Embryonic facial prominence (tissue), 1 donor: ENCODE data around the gene CALCR.
"Not testable (repeated sequence)": the region's sequence is repeated elsewhere in the genome, so short reads cannot be mapped to it uniquely, and the experiment has no call there.

Experiments
- DNase-seq: peaks from one replicate; pipeline ENCODE4 v3.0.0-alpha.2; 2016; ENCODE audit errors: extremely low spot score

Gene CALCR

DNA sequence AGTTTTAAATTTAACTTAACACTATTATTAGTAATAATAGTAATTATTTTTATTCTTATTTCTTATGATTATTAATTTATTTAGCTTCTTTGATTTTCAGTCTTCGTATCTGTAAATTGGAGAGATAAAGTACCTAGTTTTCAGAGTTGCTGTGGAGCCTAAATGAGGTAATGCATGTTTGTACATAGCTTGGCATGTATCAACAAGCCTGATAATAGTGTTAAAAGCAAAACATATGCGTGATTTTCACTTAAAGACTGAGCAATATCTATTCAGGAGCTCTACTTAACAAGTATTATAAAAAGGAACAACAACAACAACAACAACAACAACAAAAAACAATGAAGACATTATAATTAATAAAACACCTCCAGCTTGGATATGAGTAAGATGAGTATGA lies 12.4 kb downstream of the CALCR start:
- no peak for DNase-seq

DNA sequence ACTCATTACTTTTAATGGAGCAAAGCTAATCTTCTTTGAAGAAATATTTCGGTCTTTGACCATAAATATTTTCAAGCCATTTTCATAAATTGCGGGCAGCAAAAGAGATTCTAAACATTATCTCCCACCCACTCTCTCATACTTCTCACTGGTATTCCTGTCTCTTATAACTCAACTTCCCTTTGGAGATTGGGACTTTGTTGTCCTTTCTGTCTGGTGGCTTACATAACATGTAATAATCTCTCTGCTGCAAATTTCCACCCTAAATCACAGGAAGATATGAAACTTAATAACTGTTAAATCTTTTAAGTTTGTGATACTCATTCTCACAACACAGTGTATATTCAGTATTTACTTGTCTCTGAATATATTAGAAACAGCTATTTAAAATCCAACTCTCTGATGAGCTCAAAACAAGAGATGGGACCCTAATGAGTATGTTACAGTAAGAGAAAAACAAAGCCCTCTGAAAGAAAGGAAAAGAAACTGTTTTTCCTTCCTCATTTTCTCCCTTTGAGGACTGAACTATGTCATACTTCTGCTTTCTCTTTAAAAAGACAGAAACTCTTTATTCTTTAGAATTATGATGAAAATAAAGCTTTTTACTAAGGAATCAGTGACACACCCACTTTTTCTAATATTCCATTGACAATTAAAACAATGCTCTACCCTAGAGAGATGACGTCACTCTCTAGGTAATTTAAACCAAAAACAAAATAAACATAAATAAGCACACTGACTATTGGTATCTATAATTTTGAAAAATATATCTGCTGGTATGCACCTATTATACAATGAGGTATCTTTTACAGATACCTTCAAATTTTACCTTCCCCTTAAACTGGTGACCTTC lies 14.7 kb downstream of the CALCR start:
- no peak for DNase-seq

DNA sequence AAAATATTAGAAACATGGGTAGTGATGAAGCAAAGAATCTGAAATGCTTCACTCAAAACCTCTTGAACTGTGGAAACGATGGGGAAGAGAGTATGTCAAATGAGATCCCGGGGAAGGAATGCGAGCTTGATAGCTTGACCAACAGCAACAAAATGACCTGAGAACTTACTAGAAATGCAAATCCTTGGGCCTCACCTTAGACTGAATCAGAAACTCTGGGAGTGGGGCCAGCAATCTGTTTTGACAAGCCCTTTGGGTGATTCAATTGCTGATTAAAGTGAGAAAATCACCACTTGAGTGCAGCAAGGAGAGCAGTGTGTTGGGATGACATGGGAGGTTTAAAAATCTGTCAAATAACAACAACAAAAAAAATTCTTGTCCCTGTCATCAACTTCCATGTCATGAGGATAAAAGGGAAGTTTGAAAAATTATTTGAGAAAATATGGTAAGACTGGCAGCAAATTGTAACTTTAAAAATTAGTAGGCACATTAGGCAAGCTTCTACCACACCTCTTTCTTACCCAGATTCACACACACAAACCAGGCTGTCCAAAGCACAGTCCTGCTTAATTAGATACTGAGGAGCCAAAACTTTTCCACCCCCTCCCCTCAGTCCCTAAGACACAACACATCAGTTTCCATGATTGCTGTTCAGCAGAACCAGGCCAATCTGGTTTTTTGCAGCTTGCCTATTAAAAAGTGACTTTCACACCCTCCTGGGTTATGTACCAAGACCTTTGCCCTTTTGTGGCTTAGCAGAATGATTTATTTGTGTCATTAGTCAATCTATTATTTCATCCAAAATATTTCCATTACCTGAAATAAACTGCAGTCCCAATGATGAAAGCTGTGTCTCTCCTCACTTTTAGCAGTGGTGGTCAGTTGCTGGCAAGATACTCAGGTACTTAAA lies 15.6 kb downstream of the CALCR start:
- DNase-seq: no peak

DNA sequence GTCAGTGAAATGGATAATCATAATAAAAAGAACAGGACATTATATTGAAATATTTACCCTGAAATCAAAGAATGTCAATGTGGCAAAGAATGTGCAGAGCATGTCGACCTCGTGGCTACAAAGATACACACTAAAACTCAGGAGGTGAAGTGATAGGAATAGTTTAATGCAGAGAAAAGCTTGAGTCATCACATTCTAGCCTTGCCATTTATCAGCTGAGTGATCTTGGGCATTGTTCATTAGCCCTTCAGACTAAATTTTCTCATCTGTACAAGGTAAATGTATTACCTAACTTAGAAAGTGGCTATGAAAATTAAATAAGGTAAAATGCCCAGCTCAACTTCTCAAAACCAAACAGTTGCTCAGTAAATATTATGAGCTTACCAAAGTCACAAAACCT lies 22.6 kb downstream of the CALCR start:
- DNase-seq: no peak

DNA sequence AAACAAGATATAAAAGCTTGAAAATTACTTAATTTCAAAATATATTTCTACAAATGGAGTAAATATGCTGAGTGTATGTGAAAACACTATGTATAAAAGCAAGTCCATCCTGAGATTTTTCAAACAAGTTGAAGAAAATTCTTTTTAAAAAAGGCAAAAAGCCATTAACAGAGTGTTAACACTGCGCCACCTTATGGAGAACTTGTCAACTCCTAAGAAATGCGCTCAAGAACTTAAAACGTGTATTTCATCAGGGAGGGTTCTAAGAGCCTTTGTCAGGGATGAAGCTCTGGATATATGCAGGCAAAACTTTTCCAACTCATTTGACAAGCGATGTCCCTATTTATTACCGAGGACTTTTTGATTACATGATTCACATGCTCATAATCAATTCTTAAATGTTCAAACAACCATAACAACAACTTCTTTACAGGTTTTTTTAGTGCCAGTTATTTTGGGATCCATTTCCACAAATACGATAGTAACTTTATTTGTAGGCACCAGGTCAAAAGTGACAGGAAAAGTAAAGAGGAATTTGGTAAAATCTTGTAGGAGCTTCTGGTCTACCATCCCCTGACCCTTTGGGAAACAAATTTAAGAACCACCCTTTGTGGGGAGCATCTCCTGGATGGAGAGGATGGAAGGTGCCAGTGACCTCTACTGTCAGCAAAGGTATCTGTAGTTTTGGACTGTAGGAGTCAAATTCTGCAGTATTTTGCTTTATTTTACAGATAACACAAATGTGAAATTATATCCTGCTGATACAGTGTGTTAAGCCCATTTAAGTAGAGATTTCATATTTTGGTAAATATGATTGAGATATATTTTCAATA lies 23.2 kb downstream of the CALCR start:
- DNase-seq: no peak

DNA sequence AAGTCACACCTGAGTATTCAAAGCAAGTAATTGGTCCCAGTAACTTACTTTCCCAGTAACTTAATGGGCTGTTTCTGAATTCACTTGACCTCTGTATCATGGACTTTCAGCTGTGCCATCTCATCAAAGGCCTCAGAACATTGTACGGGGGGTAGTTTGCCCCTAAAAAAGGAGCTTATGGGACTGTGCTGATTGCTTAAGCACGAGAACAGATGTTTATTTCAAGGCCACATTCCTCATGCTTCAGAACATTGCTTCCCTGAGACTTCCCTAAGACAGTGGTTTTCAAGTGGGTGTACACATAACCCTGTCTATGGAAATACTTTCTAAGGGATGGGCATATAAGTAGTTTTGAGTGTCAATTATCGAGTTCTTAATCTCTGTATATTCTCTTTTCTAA lies 26.8 kb downstream of the CALCR start:
- DNase-seq: no peak

DNA sequence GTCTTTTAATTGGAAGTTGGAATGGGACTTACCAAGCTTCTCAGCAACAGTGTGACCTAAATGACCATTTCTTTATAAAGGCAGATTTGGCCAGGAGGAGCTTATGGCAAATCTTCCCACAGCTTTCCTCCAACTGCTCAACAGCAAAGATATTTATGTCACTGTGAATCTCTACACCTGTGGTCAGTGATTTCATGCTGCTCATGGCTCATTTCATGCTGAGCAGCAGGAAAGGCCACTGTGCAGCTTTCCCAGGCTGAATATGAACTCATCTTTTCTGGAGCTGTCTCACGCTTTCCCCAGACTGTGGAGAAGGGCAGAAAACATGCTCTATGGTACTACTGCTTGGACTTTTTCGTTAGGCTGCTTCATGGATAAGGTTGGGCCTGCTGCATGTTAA lies 29.8 kb downstream of the CALCR start:
- no peak for DNase-seq

DNA sequence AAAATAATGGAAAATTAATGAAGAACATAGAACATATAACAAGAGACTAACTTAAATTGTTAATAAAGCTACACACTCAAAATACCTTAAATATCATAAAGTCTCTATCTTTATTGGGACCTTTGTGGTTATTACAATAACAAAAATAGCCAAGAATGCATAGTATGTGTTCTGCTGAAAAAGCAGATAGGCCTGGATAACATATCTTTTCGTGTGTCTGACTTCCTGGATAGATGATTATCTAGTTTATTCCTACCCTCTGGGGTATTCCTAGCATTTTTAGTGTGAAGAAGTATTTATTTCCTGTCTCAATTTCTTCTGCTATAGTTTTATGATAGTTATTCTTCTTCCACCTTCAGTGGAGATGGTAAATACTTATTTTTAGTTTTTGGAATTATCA lies 36.5 kb downstream of the CALCR start:
- no peak for DNase-seq

DNA sequence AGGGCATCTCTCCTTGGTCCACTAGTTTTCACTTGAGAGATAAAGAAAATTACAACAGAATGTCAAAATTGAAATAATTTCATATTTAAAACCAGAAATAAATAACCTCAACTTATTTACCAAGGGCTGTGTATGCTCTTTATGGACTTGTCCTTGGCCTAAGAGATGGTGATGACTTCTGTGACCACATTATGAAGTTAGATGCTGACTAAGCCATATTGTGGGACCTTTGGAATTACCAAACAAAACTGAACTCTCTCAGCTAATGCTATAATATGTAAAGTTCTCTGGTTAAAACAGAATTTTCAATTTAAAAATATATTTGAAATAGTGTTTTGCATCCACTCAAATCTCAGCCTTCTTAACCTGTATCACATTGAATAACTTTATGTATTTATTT lies 38.9 kb downstream of the CALCR start:
- DNase-seq: no peak

DNA sequence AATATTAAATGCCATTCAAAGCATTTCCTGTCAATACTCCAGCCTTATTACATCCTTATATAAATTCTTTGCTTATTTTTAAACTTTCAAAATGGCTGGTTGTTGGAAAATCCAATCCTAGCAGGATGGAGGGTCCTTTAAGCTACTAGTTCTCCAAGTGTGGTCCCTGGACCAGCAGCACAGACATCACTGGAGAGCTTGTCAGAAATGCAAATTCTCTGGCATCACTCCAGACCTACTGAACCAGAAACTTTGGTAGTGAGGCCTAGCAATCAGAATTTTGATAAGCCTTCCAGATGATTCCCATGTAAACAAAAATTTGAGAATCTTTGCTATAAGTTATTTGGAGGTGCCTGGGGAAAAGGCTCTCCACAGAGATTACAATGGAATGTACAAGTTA lies 43.8 kb downstream of the CALCR start:
- DNase-seq: no peak

DNA sequence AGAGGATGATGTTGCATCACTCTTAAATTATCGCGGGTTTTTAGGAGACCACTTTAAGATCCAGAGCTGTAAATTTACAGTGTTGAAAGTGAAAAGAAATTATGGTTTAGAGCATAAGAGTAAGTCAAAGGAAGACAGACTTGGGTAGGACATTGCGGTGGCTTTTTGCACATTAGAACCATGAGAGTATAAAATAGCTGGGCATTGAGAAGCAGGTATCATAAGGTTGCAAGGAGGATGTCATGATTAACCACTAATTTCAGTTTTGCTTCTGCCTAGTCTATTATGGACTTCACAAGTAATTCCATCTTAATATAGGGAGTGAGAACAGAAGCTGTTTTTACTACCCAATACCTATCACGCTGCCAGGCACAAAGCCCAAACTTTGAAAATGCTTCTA lies 57.7 kb downstream of the CALCR start:
- DNase-seq: no peak

DNA sequence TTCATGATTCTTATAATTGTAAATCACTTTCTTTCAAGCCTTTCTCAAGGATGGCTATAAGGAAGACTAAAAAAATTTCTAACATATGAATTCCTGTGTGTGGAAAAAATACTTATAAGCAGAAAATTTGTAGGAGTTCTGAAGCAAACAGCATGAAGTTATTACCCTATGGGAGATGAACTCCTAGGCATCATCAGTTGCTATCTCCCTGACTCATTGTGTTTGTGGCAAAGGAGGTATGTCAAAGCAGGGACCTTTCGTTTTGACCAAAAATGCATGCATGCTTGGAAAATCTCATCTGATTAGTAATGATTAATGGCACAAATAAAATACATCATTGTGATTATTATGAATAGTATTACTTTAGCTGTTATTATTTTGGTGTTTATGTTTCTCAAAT lies 59.4 kb downstream of the CALCR start:
- no peak for DNase-seq

DNA sequence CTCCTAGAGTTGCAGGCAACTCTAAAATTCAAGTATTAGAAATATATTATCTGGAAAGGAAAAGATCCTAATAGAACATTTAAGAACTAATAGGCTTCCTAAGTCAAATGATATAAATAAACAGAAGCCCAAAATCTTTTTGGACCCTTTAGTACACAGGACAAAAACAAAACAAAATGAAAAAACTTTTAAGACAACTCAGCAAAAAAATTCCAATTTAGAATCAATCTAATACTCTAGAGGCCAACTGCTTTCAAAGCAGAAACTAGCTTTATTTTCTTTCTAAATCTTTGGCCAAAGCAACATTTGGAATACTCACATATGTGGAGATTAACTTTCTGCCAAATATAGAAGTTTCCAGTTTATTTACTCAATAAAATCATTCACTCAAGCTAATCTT lies 65.2 kb downstream of the CALCR start:
- no peak for DNase-seq

DNA sequence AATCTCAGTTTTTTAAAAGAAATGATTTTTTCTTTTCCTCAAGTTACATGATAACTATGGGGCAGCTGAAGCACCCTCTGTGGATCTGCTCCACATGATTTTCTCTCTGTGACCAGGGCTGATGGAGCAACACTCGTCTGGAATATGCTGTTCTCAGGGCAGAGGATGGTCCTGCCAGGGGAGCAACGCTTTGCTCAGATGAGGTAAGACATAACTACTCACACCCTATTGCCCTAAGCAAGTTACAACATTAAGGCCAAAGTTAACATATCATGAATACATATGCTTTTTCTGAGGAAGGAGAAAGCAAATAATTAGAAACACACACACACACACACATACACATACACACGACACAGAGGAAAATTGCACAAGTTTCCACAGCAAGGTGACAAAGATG lies 71.4 kb downstream of the CALCR start:
- no peak for DNase-seq

DNA sequence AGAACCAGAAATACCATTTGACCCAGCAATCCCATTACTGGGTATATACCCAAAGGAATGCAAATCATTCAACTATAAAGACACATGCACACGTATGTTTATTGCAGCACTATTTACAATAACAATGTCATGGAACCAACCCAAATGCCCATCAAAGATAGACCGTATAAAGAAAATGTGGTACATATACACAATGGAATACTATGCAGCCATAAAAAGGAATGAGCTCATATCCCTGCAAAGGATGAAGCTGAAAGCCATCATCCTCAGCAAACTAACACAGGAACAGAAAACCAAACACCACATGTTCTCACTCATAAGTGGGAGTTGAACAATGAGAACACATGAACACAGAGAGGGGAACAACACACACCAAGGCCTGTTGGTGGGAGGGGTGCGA lies 82.7 kb downstream of the CALCR start:
- DNase-seq: not testable (repeated sequence)

DNA sequence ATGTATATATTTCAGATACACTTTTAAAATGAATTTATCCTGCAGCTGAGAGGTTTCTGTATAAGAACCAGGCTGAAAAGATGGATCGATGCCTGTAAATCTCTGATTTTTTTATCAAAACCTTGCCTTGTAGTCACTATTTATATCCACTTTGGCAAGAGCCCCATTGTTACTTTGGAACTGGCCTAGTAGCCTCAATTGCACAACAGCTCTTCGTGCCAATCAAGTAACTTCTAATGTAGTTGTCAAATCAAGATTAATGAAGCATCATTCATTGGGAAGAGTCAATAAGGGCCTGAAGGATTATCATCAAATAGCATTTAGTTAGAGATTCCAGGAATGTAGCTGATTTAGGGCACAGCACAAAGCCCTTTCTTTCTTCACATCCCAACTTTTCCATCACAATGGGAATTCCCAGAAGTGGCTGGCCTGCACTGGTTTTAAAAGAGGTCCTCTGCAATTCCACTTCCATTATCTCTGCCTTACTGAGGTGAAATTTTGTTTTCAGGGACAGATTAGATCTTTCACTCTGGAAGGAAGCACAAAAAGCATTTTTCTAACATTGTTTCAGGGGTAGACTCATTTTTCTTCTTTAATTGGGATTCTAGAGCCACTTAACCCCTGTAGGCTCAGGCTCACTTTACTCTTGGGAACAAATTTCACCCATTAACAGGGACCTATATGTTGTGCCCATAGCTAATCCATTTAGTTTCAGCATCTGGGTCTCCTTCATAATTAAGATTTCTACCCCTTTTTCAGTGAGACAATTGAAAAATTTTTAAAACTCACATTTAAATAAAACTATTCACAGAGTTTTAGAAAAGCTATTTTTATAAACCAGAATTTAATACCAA lies 97.8 kb downstream of the CALCR start:
- DNase-seq: no peak

DNA sequence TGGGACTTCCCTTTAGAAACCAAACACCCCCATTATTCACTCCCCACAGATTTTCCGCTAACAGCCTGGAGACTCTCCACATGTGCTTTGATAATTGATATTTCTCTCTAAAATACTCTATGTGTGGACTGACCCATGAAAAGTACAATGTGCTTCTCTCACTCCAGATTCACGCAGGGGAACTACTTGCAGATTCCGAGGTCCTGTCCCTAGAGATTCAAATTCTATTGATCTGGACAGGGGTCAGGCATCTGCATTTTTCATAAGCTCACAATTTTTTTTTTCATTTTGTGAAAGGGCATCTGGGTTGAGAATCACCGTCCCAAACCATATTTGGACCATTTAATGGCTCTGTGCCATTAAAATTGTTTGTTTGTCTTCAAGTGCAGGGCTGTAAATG lies 98.7 kb downstream of the CALCR start:
- no peak for DNase-seq

DNA sequence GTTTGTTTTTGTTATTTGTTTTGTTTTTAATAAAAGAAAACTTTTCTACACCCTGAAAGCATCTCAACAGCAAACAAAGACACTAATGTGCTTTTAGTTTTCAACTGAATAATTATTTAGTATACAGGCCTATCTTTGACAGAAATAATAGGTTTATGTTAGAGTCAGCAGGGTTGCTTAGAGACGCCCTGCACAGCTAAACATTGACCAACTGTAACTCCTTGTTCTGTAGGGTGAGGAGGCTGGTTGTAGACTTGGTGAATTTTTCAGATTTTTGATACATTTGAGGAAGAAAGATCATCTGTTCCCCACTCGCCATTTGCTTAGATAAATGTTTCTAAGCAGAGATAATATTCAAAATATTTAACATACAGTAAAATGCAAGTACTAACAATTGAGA lies 103.1 kb downstream of the CALCR start:
- no peak for DNase-seq

DNA sequence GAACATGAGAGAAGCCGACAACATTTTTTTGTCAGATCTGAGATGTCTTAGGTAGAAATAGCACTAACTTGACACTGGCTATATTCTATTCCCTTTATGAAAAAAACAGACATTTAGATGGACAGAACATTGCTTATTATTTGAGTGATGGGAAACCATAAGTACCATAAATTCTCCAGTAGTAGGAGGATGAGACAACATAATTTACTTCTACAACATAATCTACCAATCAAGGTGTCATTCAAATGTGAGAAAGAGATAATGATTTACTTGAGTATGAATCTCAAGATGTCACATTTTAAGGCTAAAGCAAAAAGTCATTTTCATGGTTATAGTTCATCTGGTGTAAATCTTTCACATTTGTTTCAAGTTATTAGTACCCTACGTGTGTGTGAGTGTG lies 110.8 kb downstream of the CALCR start:
- DNase-seq: no peak

DNA sequence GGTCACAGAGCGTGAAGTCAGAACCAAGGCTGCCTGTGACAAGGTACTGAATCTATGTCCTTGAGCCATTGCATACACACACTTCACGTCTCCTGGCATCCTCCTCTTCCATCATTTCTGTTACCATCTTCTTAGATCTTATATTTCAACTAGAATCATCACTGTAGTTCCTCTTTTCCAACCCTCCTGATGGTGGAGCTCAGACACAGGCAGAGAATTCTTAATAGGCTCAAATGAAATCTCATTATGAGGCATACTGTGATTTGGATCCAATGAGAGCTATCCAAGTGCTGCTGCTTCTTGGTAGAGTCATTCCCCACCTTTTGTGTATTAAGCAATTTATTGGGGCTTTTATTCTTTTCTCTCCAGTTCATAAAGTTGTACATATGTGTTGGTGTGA lies 113.2 kb downstream of the CALCR start:
- DNase-seq: no peak

DNA sequence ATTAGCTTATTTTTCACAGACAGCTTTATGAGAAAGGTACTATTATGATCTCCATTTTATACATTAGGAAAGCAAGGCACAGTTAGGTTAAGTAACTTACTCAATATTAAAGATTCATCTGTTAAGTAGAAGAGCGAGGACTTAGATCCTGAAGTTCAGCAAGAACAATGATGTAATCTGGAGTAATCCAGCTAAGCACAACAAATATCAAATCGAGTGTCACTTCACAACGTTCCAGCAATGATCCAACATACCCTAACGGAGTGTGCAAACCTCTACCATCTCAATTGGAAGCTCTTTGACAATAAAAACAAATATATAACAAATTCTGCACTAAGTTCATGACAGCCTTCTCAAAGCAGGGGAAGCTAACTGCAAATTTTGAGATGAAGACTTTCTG lies 121.3 kb downstream of the CALCR start:
- no peak for DNase-seq
